RWPE2 (cell line): Measurements from ENCODE around the gene SPRED2.

ENCODE experiments used
- ATAC-seq: fragments of 200-7000 bp; cut with Tn5 transposase; 3 replicates; pipeline ENCODE4 v1.9.1; 2021; ENCODE audit warnings: low read depth
- DNase-seq: peaks from one replicate; pipeline ENCODE4 v3.0.0-alpha.2; 2020; ENCODE audit warnings: low spot score
- H3K27ac ChIP-seq: fragments of 450-650 bp; 2 replicates; pipeline ENCODE4 v1.5.1; 2017; ENCODE audit warnings: mild to moderate bottlenecking; ENCODE audit not compliant: poor library complexity, severe bottlenecking
- H3K27me3 ChIP-seq: fragments of 250-450 bp; sonication (Bioruptor Pico); 2 replicates; pipeline ENCODE4 v1.5.1; 2021; ENCODE audit warnings: mild to moderate bottlenecking, moderate library complexity; ENCODE audit not compliant: insufficient read depth, poor library complexity, severe bottlenecking
- H3K36me3 ChIP-seq: fragments of 250-450 bp; sonication (Bioruptor Pico); 2 replicates; pipeline ENCODE4 v1.5.1; 2020; ENCODE audit warnings: low read depth, mild to moderate bottlenecking, moderate library complexity
- H3K4me1 ChIP-seq: fragments of 250-450 bp; sonication (Bioruptor Pico); 2 replicates; pipeline ENCODE4 v1.5.1; 2021; ENCODE audit warnings: mild to moderate bottlenecking, moderate library complexity; ENCODE audit not compliant: insufficient read depth, poor library complexity, severe bottlenecking
- H3K4me3 ChIP-seq: fragments of 250-450 bp; sonication (Bioruptor Pico); 2 replicates; pipeline ENCODE4 v1.5.1; 2021; ENCODE audit warnings: mild to moderate bottlenecking, moderate library complexity; ENCODE audit not compliant: severe bottlenecking
- H3K9me3 ChIP-seq: fragments of 250-450 bp; sonication (Bioruptor Pico); 2 replicates; pipeline ENCODE4 v1.5.1; 2021; ENCODE audit warnings: mild to moderate bottlenecking, moderate library complexity; ENCODE audit not compliant: severe bottlenecking
- TF ChIP-seq, protein P1 (sequence below): fragments of 450-650 bp; IDR thresholded peaks from one replicate; pipeline ENCODE4 v1.5.1; 2017; ENCODE audit warnings: mild to moderate bottlenecking, moderate library complexity; ENCODE audit not compliant: poor library complexity, severe bottlenecking

The SPRED2 gene

DNA sequence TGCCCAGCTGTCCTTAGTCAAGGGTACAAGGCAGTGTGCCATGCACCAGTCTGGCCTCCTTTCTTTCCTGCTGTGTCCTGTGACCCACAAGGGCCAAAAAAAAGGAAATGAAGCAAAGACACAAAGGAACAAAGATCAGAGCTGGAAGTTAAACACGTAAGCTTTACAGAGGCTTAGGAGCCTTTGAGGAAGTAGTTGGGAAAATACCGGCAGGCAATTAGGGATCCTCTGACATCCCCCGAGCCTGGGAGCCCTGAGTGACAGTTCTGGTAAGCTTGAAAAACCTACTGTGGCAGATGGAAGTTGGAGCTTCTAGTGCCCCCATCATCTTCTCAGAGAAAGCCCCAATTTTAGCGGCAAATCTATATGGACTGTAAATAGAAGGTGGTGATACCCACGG, 78.5 kb downstream of the SPRED2 start:
- Histone ChIP-seq H3K27ac (no peak overlapping the region), H3K27me3 (no peaks in the 10 kb centered on the region), H3K4me3 (no peak overlapping the region), H3K4me1 (peaks cover 69% of the 10 kb centered on the region), H3K9me3 (no peaks in the 10 kb centered on the region), H3K36me3 (no peaks in the 10 kb centered on the region; the same call in none of the 2 replicates)
- no peak for DNase-seq
- ATAC-seq = no peak
- TF ChIP-seq, protein P1, sequence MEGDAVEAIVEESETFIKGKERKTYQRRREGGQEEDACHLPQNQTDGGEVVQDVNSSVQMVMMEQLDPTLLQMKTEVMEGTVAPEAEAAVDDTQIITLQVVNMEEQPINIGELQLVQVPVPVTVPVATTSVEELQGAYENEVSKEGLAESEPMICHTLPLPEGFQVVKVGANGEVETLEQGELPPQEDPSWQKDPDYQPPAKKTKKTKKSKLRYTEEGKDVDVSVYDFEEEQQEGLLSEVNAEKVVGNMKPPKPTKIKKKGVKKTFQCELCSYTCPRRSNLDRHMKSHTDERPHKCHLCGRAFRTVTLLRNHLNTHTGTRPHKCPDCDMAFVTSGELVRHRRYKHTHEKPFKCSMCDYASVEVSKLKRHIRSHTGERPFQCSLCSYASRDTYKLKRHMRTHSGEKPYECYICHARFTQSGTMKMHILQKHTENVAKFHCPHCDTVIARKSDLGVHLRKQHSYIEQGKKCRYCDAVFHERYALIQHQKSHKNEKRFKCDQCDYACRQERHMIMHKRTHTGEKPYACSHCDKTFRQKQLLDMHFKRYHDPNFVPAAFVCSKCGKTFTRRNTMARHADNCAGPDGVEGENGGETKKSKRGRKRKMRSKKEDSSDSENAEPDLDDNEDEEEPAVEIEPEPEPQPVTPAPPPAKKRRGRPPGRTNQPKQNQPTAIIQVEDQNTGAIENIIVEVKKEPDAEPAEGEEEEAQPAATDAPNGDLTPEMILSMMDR = no peak

DNA sequence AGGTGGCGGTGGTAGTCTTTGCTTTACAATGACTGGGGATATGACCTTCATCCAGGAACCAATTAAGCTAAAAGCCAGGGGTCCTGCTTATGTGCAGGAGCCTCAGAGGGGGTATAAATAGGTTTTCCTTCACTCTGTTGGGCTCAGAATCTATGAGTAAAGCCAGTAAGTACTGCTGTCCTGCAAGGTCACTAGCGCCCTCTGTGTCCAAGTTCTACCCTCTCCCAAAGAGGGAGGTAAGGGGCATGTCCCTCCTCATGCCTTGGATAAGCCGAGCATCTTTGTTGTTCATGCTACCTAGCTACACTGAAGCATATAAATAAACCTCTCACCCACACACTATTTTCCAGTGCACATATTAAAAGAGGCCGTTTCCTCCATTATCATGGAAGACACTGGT, 79.4 kb downstream of the SPRED2 start:
- TF ChIP-seq, protein P1 = no peak
- Histone ChIP-seq H3K4me3 (no peak overlapping the region), H3K4me1 (peaks cover 61% of the 10 kb centered on the region), H3K36me3 (no peaks in the 10 kb centered on the region; the same call in none of the 2 replicates), H3K27me3 (no peaks in the 10 kb centered on the region), H3K27ac (no peak overlapping the region), H3K9me3 (no peaks in the 10 kb centered on the region)
- ATAC-seq = no peak
- no peak for DNase-seq

DNA sequence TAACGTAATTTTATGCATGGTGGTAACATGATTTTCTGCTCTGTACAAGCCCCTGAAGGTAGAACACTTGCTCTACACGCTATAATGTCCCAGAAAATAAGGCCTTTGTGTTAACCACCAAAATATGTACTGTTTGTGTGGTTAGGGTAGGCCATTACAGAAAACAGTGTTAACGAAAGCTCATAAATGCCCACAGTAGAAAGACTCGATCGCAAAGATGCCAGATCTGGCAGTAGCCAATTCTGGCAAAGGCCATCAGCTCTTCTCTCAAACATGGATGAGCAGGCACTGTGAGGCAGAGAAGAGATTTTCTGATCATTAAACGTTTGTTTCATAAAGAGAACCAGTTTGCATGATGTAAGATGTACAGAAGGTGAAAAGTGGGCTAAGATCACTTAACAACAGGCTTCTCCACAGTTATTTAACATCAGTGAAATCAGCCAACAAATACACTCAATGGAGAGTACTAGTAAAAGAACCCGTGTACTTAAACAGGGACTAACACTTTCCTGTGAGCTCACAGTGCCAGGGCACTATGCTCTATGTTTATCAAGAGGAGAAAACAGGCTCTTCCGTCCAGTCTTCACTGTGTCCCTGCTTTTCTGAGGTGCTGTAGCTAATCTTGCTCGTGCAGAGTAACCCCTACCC, 80.3 kb downstream of the SPRED2 start:
- H3K27ac ChIP-seq = no peak overlapping the region
- H3K36me3 ChIP-seq = no peaks in the 10 kb centered on the region; the same call in 1 of the 2 replicates
- no peak for DNase-seq
- ATAC-seq = no peak
- no peaks in the 10 kb centered on the region for H3K9me3 ChIP-seq
- H3K4me1 ChIP-seq = peaks cover 56% of the 10 kb centered on the region
- no peak overlapping the region for H3K4me3 ChIP-seq
- H3K27me3 ChIP-seq = no peaks in the 10 kb centered on the region
- TF ChIP-seq, protein P1 = no peak

DNA sequence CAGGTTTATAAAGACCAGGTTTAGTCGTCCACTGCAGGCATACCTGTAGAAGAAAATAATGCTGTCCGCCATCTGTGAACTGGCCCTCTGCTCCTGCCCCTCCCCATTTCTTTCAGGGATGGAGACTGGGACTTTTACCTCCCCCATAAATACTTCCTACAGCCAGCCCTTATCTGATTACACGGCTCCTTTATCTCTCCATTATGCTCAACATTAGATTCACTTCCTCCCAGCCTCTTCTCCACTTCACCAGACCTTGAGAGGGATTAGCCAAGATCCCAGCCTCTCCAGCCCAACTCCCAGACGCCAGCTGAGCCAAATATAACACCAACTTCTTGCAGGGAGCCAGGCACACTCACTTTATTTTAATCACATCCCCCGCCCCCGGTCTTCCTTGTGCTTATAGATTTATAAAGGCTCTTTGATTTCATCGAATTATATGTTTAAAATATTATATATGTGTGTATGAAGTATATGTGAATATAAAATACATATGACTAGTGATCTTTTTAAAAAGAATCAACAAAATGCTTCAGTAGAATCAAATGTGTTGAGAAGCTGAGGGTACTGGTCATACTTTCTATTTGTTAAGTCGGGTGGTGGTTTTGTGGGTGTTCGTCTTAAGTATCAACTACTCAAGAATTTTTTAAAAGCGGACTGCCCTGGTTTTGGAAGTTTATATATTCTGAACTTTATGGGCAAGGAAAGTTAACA, 81.0 kb downstream of the SPRED2 start:
- DNase-seq (no peak), ATAC-seq (no peak)
- H3K27me3 ChIP-seq = no peaks in the 10 kb centered on the region
- H3K9me3 ChIP-seq = no peaks in the 10 kb centered on the region
- TF ChIP-seq, protein P1 = no peak
- H3K27ac ChIP-seq = peak overlapping the region; percentile 42
- H3K36me3 ChIP-seq = no peaks in the 10 kb centered on the region; the same call in 1 of the 2 replicates
- peaks cover 56% of the 10 kb centered on the region for H3K4me1 ChIP-seq
- H3K4me3 ChIP-seq = no peak overlapping the region

DNA sequence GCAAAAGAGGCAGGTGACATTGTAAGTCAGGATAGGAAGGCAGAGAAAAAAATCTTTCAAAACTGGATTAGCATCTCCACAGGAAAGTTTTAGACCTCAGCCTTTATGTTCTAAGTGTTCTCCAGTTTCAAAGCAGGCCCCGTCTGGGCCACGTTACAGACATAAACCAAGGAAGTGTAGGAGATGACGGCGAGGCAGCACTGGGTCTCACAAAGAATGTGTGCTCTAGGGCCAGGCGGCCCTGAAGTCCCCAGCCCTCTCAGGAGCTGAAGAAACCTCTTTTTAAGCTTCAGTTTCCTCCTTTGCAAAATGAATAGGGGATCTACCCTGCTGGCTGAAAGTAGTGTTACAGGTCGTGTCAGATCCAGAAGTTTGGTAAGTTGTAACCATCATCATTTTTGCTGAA, 81.7 kb downstream of the SPRED2 start:
- peaks cover 51% of the 10 kb centered on the region for H3K4me1 ChIP-seq
- TF ChIP-seq, protein P1 = peak; percentile 14
- no peaks in the 10 kb centered on the region for H3K9me3 ChIP-seq
- no peaks in the 10 kb centered on the region; the same call in 1 of the 2 replicates for H3K36me3 ChIP-seq
- ATAC-seq = no peak
- no peaks in the 10 kb centered on the region for H3K27me3 ChIP-seq
- no peak overlapping the region for H3K4me3 ChIP-seq
- peak overlapping the region; percentile 42 for H3K27ac ChIP-seq
- DNase-seq = no peak
